Measurements from ENCODE around the gene ITGB2.
"Not testable (repeated sequence)": the region's sequence is repeated elsewhere in the genome, so short reads cannot be mapped to it uniquely, and the experiment has no call there.

Gene ITGB2

DNA sequence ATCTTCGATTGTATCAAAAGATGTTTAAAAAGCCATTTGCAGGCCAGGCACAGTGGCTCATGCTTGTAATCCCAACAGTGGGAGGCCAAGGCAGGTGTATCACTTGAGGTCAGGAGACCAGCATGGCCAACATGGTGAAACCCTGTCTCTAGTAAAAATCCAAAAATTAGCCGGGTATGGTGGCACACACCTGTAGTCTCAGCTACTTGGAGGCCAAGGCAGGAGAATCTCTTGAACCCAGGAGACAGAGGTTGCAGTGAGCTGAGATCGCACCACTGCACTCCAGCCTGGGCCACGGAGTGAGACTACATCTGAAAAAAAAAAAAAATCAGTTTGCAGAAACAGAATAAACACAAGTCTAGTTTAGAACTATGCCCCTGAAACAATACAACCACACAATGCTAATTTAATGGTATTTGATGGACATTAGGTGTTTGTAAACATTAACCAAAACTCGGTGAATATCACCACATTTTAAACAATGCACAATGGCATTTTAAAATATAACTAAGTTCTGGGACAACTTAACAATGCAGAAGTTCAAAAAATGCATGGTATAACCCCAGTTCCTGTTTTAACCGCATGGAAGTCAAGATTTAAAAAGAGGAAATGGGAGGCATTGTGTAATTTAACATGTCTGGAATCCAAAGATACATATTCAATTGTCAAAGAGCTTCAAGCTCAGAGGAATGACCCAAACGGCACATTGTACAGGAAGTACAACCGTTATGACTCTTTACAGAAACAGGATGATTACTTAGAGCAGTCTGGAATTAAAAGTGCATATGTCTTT, 40.1 kb downstream of the ITGB2 start:
- DNase-seq = no peak

GRCh38 chr21:44879238-44879637, 41.5 kb downstream of the ITGB2 start:
- not testable (repeated sequence) for DNase-seq

DNA sequence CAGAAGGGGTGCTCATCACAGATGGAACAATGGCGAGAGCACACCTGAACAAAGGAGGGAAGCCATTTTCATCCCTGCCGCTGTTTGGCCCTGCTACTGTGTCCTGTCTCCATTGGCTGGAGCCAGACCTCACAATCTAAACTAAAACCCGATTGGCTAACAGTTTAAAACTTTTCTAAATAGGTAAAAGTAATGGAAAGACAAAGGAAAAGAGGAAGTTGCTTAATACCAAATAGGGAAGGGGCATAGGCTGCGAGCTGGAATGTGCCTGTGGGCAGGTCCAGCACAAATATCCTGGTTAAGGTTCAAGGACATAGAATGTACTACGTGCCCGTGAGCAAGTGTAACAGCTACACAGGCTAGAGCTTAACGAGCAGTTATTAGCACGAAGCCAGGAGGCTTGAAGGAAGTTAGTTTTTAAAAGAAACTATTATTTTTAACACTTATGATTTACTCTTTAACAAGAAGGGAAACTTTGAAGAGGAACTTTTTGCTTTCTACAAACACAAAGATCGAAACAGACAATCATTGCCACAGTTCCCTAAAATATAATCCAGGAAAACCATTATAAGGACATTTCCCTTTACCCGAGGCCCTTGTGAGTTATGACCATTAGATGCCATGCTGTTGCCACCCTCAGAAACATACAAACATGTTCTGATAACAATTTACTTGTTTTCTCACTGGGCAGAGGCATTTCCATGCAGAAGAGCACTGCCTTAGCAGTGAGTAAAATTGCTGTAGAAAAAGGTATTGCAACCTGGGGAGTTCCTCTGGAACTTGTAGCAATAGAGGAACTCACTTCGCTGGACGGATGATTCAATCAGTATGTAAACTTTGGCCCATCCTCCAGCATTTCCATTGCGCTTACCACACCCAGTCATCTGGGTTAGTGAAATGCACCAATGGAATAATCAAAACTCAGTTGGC, 42.4 kb downstream of the ITGB2 start:
- no peak for DNase-seq

DNA sequence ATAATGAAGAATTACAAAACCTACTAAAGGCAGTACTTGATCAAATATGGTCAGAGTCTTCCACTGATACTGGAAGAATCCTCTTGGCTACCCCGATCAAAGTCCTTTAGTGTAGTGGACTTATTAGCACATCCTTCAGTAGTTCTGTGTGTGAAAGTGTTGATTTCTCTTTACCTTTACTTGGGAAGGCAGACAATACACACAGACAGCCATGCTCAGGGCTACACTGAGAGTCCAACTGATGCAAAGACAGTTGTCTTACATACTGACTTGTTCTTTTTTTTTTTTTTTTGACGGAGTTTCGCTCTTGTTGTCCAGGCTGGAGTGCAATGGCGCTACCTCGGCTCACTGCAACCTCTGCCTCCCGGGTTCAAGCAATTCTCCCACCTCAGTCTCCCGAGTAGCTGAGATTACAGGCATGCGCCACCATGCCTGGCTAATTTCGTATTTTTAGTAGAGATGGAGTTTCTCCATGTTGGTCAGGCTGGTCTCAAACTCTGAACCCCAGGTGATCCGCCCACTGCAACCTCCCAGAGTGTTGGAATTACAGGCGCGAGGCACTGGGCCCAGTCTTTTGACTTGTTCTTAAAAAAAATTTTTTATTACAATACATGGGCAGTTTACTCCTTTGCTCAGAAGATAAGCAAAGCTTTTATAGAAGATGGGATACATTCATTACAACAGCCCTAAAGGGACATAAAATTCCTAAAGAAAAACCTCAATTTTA, 43.7 kb downstream of the ITGB2 start:
- DNase-seq = no peak

DNA sequence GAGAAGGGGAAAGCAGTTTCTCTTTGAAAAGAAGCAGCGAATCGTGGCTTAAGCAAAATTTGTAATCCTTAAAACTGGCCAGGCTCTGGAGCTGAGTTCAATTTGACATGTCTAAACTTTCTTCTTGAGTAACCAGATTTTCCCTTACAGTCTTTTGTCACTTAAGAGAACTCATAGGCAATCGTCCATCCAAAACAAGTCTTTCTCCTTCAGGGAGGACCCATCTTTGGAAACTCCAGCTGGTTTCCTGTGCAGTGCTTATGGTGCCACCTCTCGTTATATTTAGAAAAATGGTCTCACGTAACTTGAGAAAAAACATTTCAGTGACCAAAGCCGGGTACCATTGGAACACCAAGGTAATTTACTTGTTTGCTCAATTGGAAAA, 45.4 kb downstream of the ITGB2 start:
- DNase-seq = no peak

GRCh38 chr21:44874497-44875315, 46.0 kb downstream of the ITGB2 start:
- no peak for DNase-seq

- no peak for DNase-seq
These were observed 46.5 kb downstream of the ITGB2 start for GRCh38 chr21:44874240-44874496.

DNA sequence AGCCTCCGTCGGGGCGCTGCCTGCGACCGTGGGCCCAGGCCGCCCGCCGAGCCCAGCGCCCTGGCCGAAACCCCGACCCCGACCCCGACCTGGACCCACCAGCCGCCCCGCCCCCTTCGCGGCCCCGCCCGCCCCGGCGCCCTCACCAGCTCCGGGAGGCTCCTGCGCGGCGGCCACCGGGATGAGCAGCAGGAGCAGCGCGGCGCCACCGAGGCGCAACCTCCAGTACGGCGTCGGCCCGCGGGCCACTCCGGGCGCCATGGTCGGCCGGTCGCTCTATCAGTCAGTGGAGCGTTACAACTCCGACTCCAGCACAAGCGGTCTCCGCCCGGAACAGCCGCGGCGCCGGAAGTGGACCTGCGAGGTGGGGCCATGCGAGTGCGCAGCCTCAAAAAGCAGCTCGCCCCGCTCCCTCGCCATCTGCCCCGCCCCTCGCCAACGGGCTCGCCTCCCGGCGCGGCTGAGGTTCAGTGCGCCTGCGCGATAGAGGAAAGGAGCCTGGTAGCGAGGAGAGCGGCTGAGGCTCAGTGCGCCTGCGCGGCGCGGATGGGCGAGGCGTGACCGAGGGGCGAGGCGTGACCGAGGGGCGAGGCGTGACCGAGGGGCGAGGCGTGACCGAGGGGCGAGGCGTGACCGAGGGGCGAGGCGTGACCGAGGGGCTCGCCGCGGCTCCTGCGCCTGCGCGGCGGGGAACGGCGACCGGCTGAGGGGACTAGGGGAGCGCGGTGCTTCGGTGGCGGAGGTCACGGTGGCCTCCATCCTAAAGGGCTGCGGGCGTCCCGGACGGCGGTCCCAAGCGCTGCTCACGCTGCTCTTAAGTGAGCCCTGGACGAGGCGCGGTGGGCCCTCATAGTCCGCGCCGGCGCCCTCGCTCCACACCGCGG, 47.1 kb downstream of the ITGB2 start, which contains the start of gene PTTG1IP:
Gene PTTG1IP (minus strand): TSS at position 335 of the 884 bp plus-strand sequence. CDS start 74 bp downstream, at position 261.
- DNase-seq = peak; percentile 95

GRCh38 chr21:44872649-44873355, 47.9 kb downstream of the ITGB2 start:
- DNase-seq = no peak

DNA sequence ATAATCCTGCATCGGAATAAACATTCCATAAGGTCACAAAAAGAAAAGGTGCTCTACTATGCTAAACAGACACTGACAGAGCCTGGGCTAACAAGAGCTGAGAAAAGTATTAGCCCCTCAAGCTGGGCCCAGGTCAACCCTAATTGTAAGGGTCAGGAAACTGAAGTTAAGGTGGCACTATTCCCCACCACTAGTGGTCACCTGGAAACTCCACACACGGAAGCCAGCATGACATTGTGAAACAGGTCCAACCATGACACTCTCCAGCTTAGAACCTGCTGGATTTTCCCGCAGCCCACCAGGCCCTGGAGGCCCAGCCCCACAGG, 48.4 kb downstream of the ITGB2 start:
- DNase-seq = no peak

DNA sequence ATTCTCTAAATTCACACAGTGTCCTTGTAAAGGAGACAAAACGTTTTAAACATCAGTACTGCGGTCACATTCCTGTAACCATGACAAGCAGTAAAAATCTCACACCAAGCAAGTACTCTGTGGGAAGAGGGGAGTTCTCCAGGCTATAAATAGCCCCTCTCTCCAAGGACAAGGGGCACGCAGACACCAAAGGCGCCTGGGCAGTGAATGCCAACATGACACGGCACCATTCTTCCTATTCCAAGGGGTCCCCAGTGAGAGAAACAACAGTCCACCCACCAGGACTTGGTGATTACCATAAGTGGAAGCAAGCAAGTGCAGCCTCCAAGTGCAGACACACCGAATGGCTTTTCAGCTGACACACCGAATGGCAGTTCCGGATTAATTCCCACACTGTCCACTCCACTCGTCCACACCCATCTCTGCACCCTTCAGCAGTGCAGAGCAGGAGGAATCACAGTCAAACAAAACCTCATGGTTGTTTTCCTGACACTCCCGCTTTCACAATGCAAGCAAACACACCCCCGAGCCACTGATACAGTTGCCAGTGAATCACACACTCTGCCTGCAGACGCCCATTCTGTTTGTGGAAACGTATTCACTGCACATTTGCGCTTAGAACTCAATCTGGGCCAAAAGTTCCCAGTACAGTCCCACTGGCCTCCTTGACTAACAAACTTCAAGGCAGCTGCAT, 49.0 kb downstream of the ITGB2 start:
- DNase-seq = no peak

DNA sequence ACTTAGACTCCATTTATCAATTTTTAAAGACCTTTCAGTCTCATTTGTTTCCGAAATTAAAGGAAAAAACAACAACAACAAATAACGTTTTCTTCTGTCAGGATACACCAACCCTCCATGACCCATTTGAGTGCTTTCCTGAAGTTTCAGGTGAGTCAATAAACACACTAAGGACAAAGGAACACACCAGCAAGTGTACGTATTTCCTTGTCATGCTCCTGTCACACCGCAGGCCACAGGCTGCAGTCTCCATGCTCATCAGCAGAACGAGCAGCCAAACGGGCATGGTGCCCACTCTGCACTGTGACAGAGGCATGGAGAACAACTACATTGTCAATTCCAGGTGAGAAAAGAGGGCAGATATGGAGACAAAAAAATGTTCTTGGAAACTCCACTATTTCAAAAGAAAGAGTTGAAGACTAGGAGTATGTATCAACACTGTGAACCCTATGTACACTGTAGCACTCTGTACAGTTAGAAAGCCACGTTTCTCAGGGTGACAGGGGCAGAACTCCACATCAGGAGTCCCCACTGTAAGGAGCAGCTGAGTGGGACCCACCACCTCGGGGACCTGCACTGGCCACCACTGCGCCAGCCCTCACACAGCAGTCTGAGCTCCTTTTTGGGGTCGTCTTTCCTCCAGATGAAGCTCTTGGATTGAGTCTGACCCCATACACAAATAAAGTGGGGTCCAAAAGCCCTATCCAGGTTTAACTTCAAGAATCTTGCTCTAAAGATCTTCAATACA, 49.8 kb downstream of the ITGB2 start:
- DNase-seq = no peak

DNA sequence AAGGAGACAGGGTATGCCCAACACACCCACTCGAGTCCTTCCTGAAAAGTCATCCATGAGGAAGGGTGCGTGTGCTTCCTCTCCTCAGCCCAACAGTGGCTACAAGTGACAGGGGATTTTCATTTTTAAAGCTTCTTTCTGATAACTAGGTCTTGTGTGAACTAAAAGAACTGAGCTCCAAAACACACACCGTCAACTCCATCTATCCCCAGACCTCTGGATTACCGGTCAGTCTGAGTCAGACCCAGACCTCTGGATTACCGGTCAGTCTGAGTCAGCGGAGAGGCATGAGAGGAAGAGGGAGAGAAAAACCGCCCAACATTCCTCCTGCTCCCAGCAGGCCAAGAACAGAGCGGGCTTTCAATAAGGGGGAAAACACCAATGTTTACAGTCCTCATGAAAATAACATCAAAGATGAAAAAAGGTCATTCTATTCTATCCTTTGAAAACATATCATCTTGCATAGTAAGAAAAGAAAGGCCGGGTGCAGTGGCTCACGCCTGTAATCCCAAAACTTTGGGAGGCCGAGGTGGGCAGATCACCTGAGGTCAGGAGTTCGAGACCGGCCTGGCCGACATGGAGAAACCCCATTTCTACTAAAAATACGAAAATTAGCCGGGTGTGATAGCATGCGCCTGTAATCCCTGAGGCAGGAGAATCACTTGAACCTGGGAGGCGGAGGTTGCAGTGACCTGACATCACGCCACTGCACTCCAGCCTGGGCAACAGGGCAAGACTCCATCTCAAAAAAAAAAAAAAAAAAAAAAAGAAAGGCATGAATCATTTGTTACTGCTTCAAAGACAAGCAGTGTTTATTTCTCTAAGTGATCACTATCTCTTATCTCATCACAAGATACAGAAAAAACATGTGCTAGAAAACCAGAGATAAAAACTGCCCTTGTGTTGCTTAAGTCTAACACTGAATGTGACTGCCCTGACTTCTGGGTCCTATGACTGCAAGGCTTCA, 50.6 kb downstream of the ITGB2 start:
- no peak for DNase-seq

DNA sequence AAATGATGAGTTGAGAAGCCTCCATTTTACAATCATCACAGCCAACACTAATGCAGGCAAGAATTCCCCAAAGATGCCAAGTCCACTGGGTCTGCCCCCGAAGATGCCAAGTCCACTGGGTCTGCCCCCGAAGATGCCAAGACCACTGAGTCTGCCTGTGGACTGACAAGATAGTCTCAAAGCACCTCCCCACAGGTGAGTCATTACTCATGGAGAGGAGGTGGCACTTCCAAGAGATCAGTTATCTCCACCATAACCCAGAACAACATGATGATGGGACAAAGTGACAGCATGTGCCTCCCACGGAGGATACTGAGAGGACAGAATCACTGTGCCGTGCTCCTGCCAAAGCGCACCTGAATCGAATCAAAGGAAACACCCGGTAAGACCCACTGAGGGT, 52.0 kb downstream of the ITGB2 start:
- DNase-seq = no peak

GRCh38 chr21:44867999-44868700, 52.5 kb downstream of the ITGB2 start:
- DNase-seq = no peak

- no peak for DNase-seq
These were observed 53.2 kb downstream of the ITGB2 start for GRCh38 chr21:44867464-44867863.

GRCh38 chr21:44866780-44867179, 53.9 kb downstream of the ITGB2 start:
- DNase-seq = no peak

Measured in COR-L47 (cell line).